ENCODE data around the gene FAM241B. TPM values are rescaled to one million over a fixed set of nuclear protein-coding genes. Genes with fewer than 3 reads are reported as not detected.
A peak's percentile ranks its signal among the peaks of the same experiment; 100 is the strongest.

The FAM241B gene
- total RNA-seq, 2 experiments from 2014 or later: 5.4 to 6.1 TPM

GRCh38 chr10:69620625-69621024, 9.4 kb upstream of the FAM241B start:
- no peak for ATAC-seq
- Mint-ChIP-seq H3K4me1 (ENCODE audit: low read depth) (peaks cover 30% of the 10 kb centered on the region), H3K27ac (no peak overlapping the region), H3K36me3 (ENCODE audit: low read depth) (peaks cover 15% of the 10 kb centered on the region), H3K9me3 (ENCODE audit: insufficient read depth) (peaks cover 23% of the 10 kb centered on the region), H3K27me3 (ENCODE audit: low read depth) (peaks cover 10% of the 10 kb centered on the region), H3K4me3 (no peak overlapping the region)
- ChIA-PET CTCF (interaction anchor here (1.9 kb wide), 1 partner anchor 9 kb away, joined by 7 read pairs; no protein-coding TSS in a partner anchor), POLR2A (no interaction called here)
- DNase-seq: no peak

DNA sequence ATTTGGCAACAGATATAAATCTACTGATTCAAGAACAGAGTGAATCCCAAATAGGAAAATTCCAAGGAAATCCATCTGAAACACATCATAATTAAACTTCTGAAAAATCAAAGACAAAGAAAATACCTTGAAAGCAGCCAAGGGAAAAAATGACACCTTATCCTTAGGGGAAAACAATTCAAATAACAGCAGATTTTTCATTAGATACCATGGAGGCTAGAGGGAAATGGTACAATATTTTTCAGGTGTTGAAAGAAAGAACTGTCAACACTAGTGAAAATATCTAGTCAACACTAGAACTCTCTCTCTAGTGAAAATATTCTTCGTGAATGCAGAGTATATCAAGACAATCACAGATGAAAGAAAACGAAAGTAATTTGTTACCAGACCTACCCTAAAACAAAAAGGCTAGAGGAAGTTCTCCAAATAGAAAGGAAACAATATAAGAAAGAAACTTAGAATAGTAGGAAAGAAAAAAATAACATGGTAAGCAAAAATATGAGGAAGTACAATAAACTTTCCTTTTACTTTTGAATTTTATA, 5.7 kb upstream of the FAM241B start:
- Mint-ChIP-seq H3K4me3 (peak overlapping the region; percentile 5), H3K36me3 (ENCODE audit: low read depth) (peaks cover 15% of the 10 kb centered on the region), H3K9me3 (ENCODE audit: insufficient read depth) (peaks cover 33% of the 10 kb centered on the region), H3K27ac (peak overlapping the region; percentile 68), H3K27me3 (ENCODE audit: low read depth) (peaks cover 2% of the 10 kb centered on the region), H3K4me1 (ENCODE audit: low read depth) (peaks cover 32% of the 10 kb centered on the region)
- ATAC-seq (peak; percentile 83), DNase-seq (no peak)
- ChIA-PET CTCF (no interaction called here), POLR2A (no interaction called here)

GRCh38 chr10:69626826-69627225, 3.2 kb upstream of the FAM241B start:
- POLR2A ChIA-PET: no interaction called here
- H3K4me3 Mint-ChIP-seq: no peak overlapping the region

DNA sequence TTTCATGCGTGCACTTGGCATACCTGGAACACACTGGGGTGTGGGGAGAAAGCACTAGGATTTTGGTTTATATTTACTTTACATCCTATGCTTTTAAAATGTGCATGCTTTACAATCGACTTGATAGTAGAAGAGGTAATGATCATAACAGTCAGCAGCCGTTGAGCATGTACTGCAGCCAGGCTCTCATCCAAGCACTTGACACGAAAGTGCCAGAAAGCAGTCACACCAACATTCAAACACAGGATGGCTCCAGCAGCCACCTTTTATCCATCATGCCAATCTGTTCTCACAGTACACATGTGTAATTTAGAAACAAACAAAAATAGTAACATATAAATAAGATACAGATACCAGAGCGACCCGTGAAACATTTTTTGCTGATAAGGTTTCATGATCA, 1.2 kb upstream of the FAM241B start:
- POLR2A ChIA-PET: no interaction called here
- CTCF ChIA-PET: interaction anchor here (0.8 to 2.9 kb wide), 17 partner anchors 9 to 121 kb away, joined by 3 to 16 read pairs (median 5); no protein-coding TSS in a partner anchor
- peaks cover 2% of the 10 kb centered on the region for H3K27me3 Mint-ChIP-seq (ENCODE audit: low read depth)
- no peak for DNase-seq
- peaks cover 19% of the 10 kb centered on the region for H3K4me1 Mint-ChIP-seq (ENCODE audit: low read depth)
- peaks cover 6% of the 10 kb centered on the region for H3K36me3 Mint-ChIP-seq (ENCODE audit: low read depth)
- no peak overlapping the region for H3K4me3 Mint-ChIP-seq
- no peak overlapping the region for H3K27ac Mint-ChIP-seq
- ATAC-seq: no peak
- peaks cover 27% of the 10 kb centered on the region for H3K9me3 Mint-ChIP-seq (ENCODE audit: insufficient read depth)

More at GRCh38 chr10:69626826-69627225, 3.2 kb upstream of the FAM241B start:
- peaks cover 15% of the 10 kb centered on the region for H3K36me3 Mint-ChIP-seq (ENCODE audit: low read depth)
- H3K9me3 Mint-ChIP-seq (ENCODE audit: insufficient read depth): peaks cover 33% of the 10 kb centered on the region
- DNase-seq (no peak), ATAC-seq (no peak)
- peaks cover 2% of the 10 kb centered on the region for H3K27me3 Mint-ChIP-seq (ENCODE audit: low read depth)
- CTCF ChIA-PET: interaction anchor here (1.3 to 1.4 kb wide), 2 partner anchors 8 to 118 kb away, joined by 3 to 4 read pairs; no protein-coding TSS in a partner anchor
- peaks cover 24% of the 10 kb centered on the region for H3K4me1 Mint-ChIP-seq (ENCODE audit: low read depth)
- no peak overlapping the region for H3K27ac Mint-ChIP-seq

- ATAC-seq (no peak), DNase-seq (no peak)
- Mint-ChIP-seq H3K4me3 (peak overlapping the region; percentile 62), H3K9me3 (ENCODE audit: insufficient read depth) (peaks cover 21% of the 10 kb centered on the region), H3K27me3 (ENCODE audit: low read depth) (peaks cover 2% of the 10 kb centered on the region), H3K4me1 (ENCODE audit: low read depth) (peaks cover 13% of the 10 kb centered on the region), H3K27ac (no peak overlapping the region), H3K36me3 (ENCODE audit: low read depth) (no peaks in the 10 kb centered on the region)
- POLR2A ChIA-PET: no interaction called here
- CTCF ChIA-PET: interaction anchor here (0.8 to 2.9 kb wide), 17 partner anchors 8 to 121 kb away, joined by 3 to 16 read pairs (median 5); no protein-coding TSS in a partner anchor
These were observed 539 bp upstream of the FAM241B start for GRCh38 chr10:69629519-69629896.

GRCh38 chr10:69630651-69631400, 779 bp downstream of the FAM241B start:
- H3K27ac Mint-ChIP-seq: peak overlapping the region; percentile 9
- no peaks in the 10 kb centered on the region for H3K36me3 Mint-ChIP-seq (ENCODE audit: low read depth)
- ChIA-PET CTCF (interaction anchor here (14.9 kb wide), 1 partner anchor 118 kb away, joined by 314 read pairs; no protein-coding TSS in a partner anchor), POLR2A (no interaction called here)
- peaks cover 2% of the 10 kb centered on the region for H3K27me3 Mint-ChIP-seq (ENCODE audit: low read depth)
- ATAC-seq: no peak
- H3K4me1 Mint-ChIP-seq (ENCODE audit: low read depth): peaks cover 8% of the 10 kb centered on the region
- H3K9me3 Mint-ChIP-seq (ENCODE audit: insufficient read depth): peaks cover 10% of the 10 kb centered on the region
- DNase-seq: peak; percentile 17
- H3K4me3 Mint-ChIP-seq: peak overlapping the region; percentile 51

- POLR2A ChIA-PET: interaction anchor here (0.6 kb wide), 1 partner anchor 19 kb away, joined by 3 read pairs; no protein-coding TSS in a partner anchor
- H3K4me1 Mint-ChIP-seq (ENCODE audit: low read depth): peaks cover 8% of the 10 kb centered on the region
- peak overlapping the region; percentile 9 for H3K27ac Mint-ChIP-seq
- H3K27me3 Mint-ChIP-seq (ENCODE audit: low read depth): peaks cover 2% of the 10 kb centered on the region
- CTCF ChIA-PET: interaction anchor here (1.0 to 14.9 kb wide), 4 partner anchors 9 to 118 kb away, joined by 3 to 314 read pairs (median 5); no protein-coding TSS in a partner anchor
- peak overlapping the region; percentile 51 for H3K4me3 Mint-ChIP-seq
- DNase-seq: peak; percentile 18
- ATAC-seq: no peak
- H3K36me3 Mint-ChIP-seq (ENCODE audit: low read depth): no peaks in the 10 kb centered on the region
- peaks cover 10% of the 10 kb centered on the region for H3K9me3 Mint-ChIP-seq (ENCODE audit: insufficient read depth)
These were observed 1.5 kb downstream of the FAM241B start for GRCh38 chr10:69631566-69631965.

DNA sequence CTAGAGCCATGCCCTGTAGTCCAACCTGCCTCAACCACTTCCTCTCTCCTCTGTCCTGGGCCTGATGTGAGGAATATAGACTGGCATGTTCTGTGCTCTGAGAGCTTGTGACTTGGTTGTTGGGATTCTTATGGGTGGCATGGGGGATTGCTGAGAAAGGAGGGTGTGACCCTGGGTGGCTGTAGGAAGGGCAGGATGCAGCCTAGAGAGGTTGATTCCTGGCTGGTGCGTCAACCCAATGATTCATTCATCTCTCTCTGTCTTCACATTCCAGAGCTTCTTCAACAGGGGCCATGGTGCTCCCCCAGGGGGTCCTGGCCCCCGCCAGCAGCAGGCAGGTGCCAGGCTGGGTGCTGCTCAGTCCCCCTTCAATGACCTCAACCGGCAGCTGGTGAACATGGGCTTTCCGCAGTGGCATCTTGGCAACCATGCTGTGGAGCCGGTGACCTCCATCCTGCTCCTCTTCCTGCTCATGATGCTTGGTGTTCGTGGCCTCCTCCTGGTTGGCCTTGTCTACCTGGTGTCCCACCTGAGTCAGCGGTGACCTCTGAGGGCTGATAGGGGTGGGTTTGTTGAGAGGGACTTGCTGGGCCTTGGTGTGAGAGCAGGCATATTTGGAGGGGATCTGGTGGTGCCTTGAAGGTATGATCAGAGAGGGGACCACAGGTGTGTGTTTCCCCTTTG, 2.6 kb downstream of the FAM241B start:
- peaks cover 8% of the 10 kb centered on the region for H3K4me1 Mint-ChIP-seq (ENCODE audit: low read depth)
- DNase-seq (peak; percentile 17), ATAC-seq (no peak)
- POLR2A ChIA-PET: no interaction called here
- CTCF ChIA-PET: interaction anchor here (1.0 to 14.9 kb wide), 4 partner anchors 8 to 119 kb away, joined by 3 to 314 read pairs (median 5); no protein-coding TSS in a partner anchor
- H3K4me3 Mint-ChIP-seq: no peak overlapping the region
- H3K27me3 Mint-ChIP-seq (ENCODE audit: low read depth): peaks cover 2% of the 10 kb centered on the region
- no peaks in the 10 kb centered on the region for H3K36me3 Mint-ChIP-seq (ENCODE audit: low read depth)
- peaks cover 10% of the 10 kb centered on the region for H3K9me3 Mint-ChIP-seq (ENCODE audit: insufficient read depth)
- H3K27ac Mint-ChIP-seq: no peak overlapping the region

DNA sequence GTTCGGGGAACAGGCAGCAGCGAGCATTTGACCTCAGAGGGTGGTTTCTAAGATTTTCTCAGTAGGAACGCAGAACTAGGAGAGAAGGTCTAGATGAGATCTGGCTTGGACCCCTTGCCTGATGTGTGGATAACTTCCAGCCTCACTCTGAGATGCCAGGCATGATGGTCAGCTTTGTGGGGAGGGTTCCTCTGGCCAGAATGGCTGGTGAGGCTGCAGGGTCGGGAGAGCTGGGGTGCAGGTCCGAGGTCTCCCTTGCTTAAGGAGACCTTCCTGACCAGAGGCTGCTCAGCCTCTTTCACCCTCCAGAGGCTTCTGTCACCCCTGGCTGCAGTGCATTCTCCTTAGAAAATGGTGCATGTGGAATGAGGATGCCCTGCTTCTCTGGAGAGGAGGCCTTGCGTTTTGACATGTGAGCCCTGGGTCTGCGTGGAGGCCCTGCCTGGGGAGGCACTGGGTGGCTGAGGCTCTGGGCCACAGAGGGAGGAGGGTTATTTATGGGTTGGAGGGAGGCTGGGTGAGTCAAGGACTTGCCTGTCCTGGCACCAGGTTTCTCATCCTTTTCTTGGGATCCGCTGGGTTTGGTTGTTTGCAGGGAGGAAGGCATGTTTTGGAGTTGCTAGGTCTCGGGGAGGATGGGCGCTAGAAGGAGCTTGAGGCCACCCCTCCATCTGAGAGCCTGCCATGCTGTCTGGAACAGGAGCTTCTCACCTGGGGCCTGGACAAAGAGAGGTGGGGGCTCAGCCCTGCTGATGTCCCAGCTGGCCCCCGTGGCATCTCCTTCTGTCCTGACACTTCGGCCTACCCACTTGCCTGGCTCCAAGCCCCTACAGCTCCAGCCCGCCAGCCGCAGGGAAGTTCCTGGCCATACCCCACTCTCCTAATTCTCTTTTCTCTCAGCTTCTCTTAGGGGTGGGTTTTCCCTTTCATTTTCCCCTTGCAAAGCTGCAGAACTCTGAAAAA, 3.9 kb downstream of the FAM241B start:
- H3K9me3 Mint-ChIP-seq (ENCODE audit: insufficient read depth): peaks cover 4% of the 10 kb centered on the region
- POLR2A ChIA-PET: interaction anchor here (0.9 kb wide), 1 partner anchor 14 kb away, joined by 3 read pairs; no protein-coding TSS in a partner anchor
- no peak overlapping the region for H3K27ac Mint-ChIP-seq
- no peaks in the 10 kb centered on the region for H3K27me3 Mint-ChIP-seq (ENCODE audit: low read depth)
- CTCF ChIA-PET: interaction anchor here (1.4 to 14.9 kb wide), 3 partner anchors 9 to 129 kb away, joined by 3 to 314 read pairs (median 4); no protein-coding TSS in a partner anchor
- no peaks in the 10 kb centered on the region for H3K36me3 Mint-ChIP-seq (ENCODE audit: low read depth)
- peaks cover 8% of the 10 kb centered on the region for H3K4me1 Mint-ChIP-seq (ENCODE audit: low read depth)
- ATAC-seq (no peak), DNase-seq (no peak)
- H3K4me3 Mint-ChIP-seq: no peak overlapping the region

DNA sequence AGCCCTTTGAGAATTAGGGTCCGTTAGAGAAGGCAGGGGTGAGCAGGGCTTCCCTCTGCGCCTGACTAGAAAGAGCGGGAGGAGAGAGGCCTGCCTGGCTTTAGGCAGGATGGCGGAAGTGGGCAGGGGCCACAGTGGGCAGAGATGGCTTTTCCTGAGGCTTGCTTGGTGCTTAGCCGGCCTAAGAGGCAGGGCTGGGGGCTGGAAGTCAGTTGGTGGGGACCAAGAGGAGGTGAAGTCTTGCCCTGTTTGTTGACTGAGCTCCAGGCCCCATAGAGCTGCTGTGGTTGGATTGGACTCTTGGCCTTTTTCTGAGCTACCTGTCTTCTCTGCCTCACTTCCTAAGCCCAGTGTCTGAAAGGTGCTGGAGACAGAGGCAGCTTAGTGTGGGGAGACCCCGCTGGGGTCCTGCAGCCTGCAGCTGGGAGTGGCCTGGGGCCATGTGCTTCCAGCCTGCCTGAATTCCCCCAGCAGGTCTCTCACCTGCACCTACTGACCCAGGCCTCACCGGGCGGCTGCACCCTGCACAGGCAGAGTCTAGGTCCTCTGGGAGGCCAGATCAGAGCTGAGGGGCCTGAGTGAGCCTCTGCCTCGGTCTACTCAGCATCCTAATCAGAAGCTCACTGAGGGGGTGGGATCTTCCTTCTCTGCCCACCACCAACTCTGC, 4.8 kb downstream of the FAM241B start:
- DNase-seq: no peak
- H3K4me1 Mint-ChIP-seq (ENCODE audit: low read depth): peaks cover 7% of the 10 kb centered on the region
- H3K36me3 Mint-ChIP-seq (ENCODE audit: low read depth): no peaks in the 10 kb centered on the region
- no peak for ATAC-seq
- H3K4me3 Mint-ChIP-seq: no peak overlapping the region
- POLR2A ChIA-PET: interaction anchor here (0.9 to 1.4 kb wide), 2 partner anchors 13 to 119 kb away, joined by 3 to 5 read pairs; no protein-coding TSS in a partner anchor
- H3K27ac Mint-ChIP-seq: no peak overlapping the region
- H3K27me3 Mint-ChIP-seq (ENCODE audit: low read depth): no peaks in the 10 kb centered on the region
- CTCF ChIA-PET: interaction anchor here (0.9 to 14.9 kb wide), 7 partner anchors 8 to 130 kb away, joined by 3 to 314 read pairs (median 4); no protein-coding TSS in a partner anchor
- H3K9me3 Mint-ChIP-seq (ENCODE audit: insufficient read depth): no peaks in the 10 kb centered on the region
